ENCODE measurements around the gene FGR.

The FGR gene

GRCh38 chr1:27562534-27563340 lies 72.2 kb downstream of the FGR start:
- Histone ChIP-seq H3K36me3 (ENCODE audit: low read length) (no peaks in the 10 kb centered on the region), H3K9me3 (ENCODE audit: insufficient read depth, low read length) (no peaks in the 10 kb centered on the region), H3K4me2 (ENCODE audit: low read depth, low read length, poor library complexity, severe bottlenecking) (no peak overlapping the region), H3F3A (ENCODE audit: insufficient read depth) (no peaks in the 10 kb centered on the region), H3K9ac (ENCODE audit: low read length) (no peak overlapping the region), H3K9me2 (replicated peaks; ENCODE audit: insufficient read depth, low read length) (no peaks in the 10 kb centered on the region), H4K20me1 (ENCODE audit: low read depth, low read length) (no peaks in the 10 kb centered on the region), H2AFZ (ENCODE audit: low read depth, low read length, severe bottlenecking) (no peak overlapping the region), H3K4me3 (ENCODE audit: insufficient read depth, low read length, poor library complexity, severe bottlenecking) (no peak overlapping the region), H3K27me3 (ENCODE audit: low read length) (no peaks in the 10 kb centered on the region), H3K27ac (ENCODE audit: low read depth, low read length) (no peak overlapping the region), H3K79me2 (ENCODE audit: insufficient read depth, low read length) (no peaks in the 10 kb centered on the region)
- TF ChIP-seq EZH2phosphoT487 (conservative IDR thresholded peaks at IDR 0.05; ENCODE audit: low read length): no peak
- TF ChIP-seq, protein P1, sequence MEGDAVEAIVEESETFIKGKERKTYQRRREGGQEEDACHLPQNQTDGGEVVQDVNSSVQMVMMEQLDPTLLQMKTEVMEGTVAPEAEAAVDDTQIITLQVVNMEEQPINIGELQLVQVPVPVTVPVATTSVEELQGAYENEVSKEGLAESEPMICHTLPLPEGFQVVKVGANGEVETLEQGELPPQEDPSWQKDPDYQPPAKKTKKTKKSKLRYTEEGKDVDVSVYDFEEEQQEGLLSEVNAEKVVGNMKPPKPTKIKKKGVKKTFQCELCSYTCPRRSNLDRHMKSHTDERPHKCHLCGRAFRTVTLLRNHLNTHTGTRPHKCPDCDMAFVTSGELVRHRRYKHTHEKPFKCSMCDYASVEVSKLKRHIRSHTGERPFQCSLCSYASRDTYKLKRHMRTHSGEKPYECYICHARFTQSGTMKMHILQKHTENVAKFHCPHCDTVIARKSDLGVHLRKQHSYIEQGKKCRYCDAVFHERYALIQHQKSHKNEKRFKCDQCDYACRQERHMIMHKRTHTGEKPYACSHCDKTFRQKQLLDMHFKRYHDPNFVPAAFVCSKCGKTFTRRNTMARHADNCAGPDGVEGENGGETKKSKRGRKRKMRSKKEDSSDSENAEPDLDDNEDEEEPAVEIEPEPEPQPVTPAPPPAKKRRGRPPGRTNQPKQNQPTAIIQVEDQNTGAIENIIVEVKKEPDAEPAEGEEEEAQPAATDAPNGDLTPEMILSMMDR (IDR thresholded peaks at IDR 0.05; ENCODE audit: insufficient read depth, low read length, poor library complexity, severe bottlenecking): no peak

All from SU-DHL-6 (cell line).